ENCODE results near the gene ARGFX.

DNA sequence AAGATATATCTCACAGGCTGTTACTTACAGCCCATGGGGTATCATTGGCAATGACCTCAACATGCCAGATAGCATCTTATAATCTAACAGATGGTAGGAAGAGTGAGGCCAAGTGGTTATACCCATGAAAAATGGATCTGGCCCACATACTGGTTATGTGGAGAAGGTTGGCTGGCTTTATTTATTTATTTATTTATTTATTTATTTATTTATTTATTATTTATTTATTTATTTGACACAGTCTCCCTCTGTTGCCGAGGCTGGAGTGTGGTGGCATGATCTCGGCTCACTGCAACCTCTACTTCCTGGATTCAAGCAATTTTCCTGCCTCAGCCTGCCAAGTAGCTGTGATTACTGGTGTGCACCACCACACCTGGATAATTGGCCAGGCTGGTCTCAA is 37.0 kb downstream of the ARGFX start:
- TF ChIP-seq, protein P1, sequence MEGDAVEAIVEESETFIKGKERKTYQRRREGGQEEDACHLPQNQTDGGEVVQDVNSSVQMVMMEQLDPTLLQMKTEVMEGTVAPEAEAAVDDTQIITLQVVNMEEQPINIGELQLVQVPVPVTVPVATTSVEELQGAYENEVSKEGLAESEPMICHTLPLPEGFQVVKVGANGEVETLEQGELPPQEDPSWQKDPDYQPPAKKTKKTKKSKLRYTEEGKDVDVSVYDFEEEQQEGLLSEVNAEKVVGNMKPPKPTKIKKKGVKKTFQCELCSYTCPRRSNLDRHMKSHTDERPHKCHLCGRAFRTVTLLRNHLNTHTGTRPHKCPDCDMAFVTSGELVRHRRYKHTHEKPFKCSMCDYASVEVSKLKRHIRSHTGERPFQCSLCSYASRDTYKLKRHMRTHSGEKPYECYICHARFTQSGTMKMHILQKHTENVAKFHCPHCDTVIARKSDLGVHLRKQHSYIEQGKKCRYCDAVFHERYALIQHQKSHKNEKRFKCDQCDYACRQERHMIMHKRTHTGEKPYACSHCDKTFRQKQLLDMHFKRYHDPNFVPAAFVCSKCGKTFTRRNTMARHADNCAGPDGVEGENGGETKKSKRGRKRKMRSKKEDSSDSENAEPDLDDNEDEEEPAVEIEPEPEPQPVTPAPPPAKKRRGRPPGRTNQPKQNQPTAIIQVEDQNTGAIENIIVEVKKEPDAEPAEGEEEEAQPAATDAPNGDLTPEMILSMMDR (IDR thresholded peaks at IDR 0.05) = no peak
- TF ChIP-seq POLR2AphosphoS5 (IDR thresholded peaks at IDR 0.05) = no peak

Data from prostate gland (tissue), 2 donors.